Activated naive CD4-positive, alpha-beta T cell treated with anti-CD3 and anti-CD28 coated beads, Interleukin-2, amount 10 ng/mL, durations not matched to agents 7 days and 5 days (primary cell): ENCODE measurements around the gene MYOM1.
"Not testable (repeated sequence)": the region's sequence is repeated elsewhere in the genome, so short reads cannot be mapped to it uniquely, and the experiment has no call there.

Experiments
- CTCF ChIA-PET: fragments of 350-600 bp; sonication (Branson Sonifier 250); formaldehyde crosslinking; loops from one replicate; lab custom pipeline; 2021; ENCODE audit warnings: antibody characterized with exemption; lab: Charles Lee
- DNase-seq: peaks from one replicate; pipeline ENCODE4 v3.0.0-alpha.2; 2020
- H3K27ac Mint-ChIP-seq: one replicate; pipeline ENCODE4 v1.8.0; 2021; ENCODE audit warnings: mild to moderate bottlenecking, moderate library complexity, mixed read lengths
- H3K27me3 Mint-ChIP-seq: one replicate; pipeline ENCODE4 v1.8.0; 2021; ENCODE audit warnings: mild to moderate bottlenecking, mixed read lengths
- H3K36me3 Mint-ChIP-seq: one replicate; pipeline ENCODE4 v1.8.0; 2021; ENCODE audit warnings: mixed read lengths
- H3K4me1 Mint-ChIP-seq: one replicate; pipeline ENCODE4 v1.8.0; 2021; ENCODE audit warnings: mixed read lengths
- H3K4me3 Mint-ChIP-seq: one replicate; pipeline ENCODE4 v1.8.0; 2021; ENCODE audit warnings: mild to moderate bottlenecking, moderate library complexity, mixed read lengths
- H3K9me3 Mint-ChIP-seq: one replicate; pipeline ENCODE4 v1.8.0; 2021; ENCODE audit warnings: mixed read lengths

Gene MYOM1

DNA sequence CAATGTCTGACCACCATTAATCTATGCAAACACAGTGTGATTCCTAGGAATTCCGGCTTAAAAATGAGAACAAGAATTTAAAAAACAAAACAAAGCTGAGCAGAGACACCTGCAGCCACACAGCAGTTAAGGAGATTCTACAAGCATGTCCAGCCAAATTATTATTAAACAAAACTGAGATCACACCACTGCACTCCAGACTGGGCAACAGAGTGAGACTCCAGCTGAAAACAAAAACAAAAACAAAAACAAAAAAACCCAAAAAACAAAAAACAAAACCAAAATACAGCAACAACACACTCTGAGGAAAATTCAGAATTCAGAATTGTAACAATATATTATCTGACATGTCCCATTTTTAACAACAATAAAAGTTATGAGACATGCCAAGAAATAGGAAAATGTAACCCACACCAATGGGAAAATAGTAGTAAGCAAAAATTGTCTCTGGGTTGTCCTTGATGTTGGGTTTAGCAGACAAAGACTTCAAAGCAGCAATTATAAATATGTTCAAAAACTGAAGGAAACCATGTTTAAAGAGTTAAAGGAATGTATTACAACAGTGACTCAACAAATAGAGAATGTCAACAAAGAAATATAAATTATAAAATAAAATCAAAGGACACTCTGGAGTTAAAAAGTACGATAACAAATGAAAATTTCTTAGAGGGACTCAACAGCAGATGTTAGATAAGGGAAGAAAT lies 19.7 kb downstream of the MYOM1 start:
- CTCF ChIA-PET: no interaction called here
- Mint-ChIP-seq H3K4me3 (no peak overlapping the region), H3K4me1 (no peaks in the 10 kb centered on the region), H3K9me3 (no peaks in the 10 kb centered on the region), H3K27ac (no peak overlapping the region), H3K36me3 (peaks cover 2% of the 10 kb centered on the region), H3K27me3 (peaks cover 9% of the 10 kb centered on the region)
- DNase-seq: no peak

DNA sequence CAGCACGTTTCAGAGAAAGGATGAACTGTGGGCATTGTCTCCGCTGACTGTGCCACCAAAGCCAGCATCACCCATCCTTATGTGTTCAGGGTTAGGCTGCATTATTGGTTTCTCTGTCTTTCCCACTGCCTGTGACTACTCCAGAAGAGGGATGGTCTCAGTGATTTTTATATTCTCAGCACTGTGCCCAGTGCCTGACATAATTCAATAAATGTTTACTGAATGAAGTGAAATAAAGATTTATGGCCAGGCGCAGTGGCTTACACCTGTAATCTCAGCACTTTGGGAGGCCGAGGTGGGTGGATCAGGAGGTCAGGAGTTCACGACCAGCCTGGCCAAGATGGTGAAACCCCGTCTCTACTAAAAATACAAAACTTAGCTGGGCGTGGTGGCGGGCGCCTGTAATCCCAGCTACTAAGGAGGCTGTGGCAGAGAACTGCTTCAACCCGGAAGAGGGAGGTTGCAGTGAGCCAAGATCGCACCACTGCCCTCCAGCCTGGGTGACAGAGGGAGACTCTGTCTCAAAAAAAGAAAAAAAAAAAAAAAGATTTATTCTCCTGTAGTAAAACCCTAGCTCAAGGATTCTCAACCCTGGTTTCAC lies 21.4 kb downstream of the MYOM1 start:
- H3K36me3 Mint-ChIP-seq, CTCF ChIA-PET, H3K27ac Mint-ChIP-seq, H3K27me3 Mint-ChIP-seq, H3K4me1 Mint-ChIP-seq, H3K4me3 Mint-ChIP-seq, H3K9me3 Mint-ChIP-seq, DNase-seq: not testable (repeated sequence)

DNA sequence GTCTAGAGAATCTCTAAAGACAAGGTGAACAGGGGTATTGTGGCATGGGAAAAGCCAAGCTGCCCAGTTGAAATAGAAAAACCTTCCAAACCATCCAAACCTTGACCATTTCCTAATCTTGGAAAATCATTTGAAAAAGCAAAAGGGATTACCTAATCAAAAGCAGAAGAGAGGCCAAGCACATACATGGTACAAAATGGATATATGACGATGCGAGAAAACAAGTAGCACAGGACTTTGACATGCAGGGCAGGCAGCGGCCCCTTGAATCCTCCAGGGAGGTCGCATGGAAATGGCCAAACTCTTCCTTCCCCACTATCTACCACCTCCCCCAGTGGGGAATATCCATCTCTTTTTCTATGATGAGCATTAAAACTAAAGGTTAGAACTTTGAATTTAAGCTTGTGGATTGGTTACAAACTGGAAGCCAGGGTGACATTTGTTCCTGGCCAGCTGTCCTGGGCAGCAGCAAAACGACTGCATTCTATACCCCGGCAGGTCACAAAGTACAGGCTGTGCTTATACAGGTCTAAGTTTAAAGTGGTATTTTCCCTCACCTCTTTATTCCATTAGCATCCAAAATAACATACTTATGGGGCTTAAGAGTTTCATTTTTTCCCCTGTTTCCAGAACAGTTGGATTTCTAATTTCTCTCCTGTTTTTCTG lies 24.7 kb downstream of the MYOM1 start:
- H3K27me3 Mint-ChIP-seq: peaks cover 9% of the 10 kb centered on the region
- H3K4me3 Mint-ChIP-seq: no peak overlapping the region
- no peaks in the 10 kb centered on the region for H3K36me3 Mint-ChIP-seq
- no peak overlapping the region for H3K27ac Mint-ChIP-seq
- CTCF ChIA-PET: interaction anchor here (0.6 to 1.7 kb wide), 2 partner anchors 23 to 66 kb away, joined by 4 to 5 read pairs; no protein-coding TSS in a partner anchor
- H3K4me1 Mint-ChIP-seq: no peaks in the 10 kb centered on the region
- no peak for DNase-seq
- no peaks in the 10 kb centered on the region for H3K9me3 Mint-ChIP-seq

DNA sequence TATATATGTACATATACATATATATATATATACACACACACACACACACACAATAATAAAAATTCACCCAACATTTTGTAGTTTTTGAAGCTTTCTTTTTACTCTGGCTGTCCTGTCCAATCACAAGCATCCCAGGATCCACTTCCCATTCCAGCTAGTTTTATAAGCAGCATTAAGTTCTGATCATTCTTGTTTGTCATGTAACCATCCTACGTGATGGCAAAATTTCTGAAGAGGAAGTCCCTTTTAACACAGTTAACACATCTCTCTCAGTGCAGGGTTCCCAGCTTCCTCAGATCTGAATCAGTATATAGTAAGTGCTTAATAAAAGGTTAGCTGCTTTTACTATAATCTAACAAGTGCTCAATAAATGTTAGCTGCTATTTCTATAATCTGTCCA lies 26.4 kb downstream of the MYOM1 start:
- CTCF ChIA-PET: no interaction called here
- Mint-ChIP-seq H3K4me3 (no peak overlapping the region), H3K9me3 (no peaks in the 10 kb centered on the region), H3K4me1 (no peaks in the 10 kb centered on the region), H3K36me3 (no peaks in the 10 kb centered on the region), H3K27me3 (peaks cover 9% of the 10 kb centered on the region), H3K27ac (no peak overlapping the region)
- no peak for DNase-seq

DNA sequence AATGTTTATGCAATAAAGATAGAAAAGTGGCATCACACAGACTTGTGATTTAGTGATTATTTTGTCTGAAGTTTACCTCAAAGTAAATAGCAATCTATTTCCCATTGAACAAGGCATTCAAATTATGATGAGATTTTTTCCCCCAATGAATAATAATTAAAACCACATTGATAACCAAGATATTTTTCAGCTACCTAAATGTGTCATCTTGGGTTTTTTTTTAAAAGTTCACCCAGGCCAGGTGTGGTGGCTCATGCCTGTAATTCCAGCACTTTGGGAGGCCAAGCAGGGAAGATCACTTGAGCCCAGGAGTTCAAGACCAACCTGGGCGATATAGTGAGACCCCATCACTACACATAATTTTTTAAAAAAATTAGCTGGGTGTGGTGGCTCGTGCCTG lies 27.0 kb downstream of the MYOM1 start:
- Mint-ChIP-seq H3K27ac (no peak overlapping the region), H3K4me3 (no peak overlapping the region), H3K27me3 (peaks cover 9% of the 10 kb centered on the region), H3K9me3 (no peaks in the 10 kb centered on the region), H3K36me3 (no peaks in the 10 kb centered on the region), H3K4me1 (no peaks in the 10 kb centered on the region)
- DNase-seq: no peak
- CTCF ChIA-PET: interaction anchor here (0.6 to 1.3 kb wide), 2 partner anchors 9 to 908 kb away, joined by 3 to 4 read pairs; no protein-coding TSS in a partner anchor

DNA sequence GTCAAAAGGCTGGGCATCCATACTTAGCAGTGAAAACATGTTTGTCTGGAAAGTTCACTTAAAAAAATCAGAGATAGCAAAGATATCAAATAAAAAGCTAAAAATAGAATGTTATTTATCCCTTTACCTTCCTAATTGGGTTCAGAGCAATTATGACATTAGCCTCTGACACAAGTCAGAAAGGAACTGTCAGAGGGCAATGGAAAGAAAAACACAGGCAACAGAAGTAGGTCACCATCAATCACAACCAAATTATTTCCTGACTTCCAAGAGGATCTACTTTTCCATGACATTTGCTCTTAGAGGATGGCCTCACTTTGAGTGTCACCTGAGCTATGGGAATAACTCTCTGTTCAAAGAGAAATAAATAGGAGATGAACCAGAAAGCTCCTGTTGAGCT lies 27.5 kb downstream of the MYOM1 start:
- Mint-ChIP-seq H3K36me3 (no peaks in the 10 kb centered on the region), H3K4me3 (no peak overlapping the region), H3K27me3 (peaks cover 9% of the 10 kb centered on the region), H3K27ac (no peak overlapping the region), H3K9me3 (no peaks in the 10 kb centered on the region), H3K4me1 (no peaks in the 10 kb centered on the region)
- CTCF ChIA-PET: interaction anchor here (0.6 to 1.3 kb wide), 2 partner anchors 9 to 909 kb away, joined by 3 to 4 read pairs; no protein-coding TSS in a partner anchor
- no peak for DNase-seq

DNA sequence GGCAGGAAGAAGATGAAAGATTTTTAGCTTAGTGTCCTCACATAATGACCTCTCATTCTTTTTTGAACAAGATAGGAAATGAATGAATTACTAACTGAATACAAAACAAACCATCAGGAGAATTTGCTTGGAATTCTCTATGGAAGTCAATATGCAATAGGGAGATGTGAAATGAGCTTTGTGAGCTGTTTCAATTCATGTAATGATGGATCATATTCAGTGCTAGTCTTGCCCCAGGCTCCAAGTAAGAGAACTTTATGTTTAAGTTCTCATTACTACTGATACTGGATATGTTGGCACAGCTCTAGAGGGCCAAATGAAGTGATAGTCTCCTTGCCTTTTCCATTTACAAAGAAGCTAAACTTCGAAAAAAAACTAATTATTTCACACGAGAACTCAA lies 29.2 kb downstream of the MYOM1 start:
- no peaks in the 10 kb centered on the region for H3K9me3 Mint-ChIP-seq
- H3K4me3 Mint-ChIP-seq: no peak overlapping the region
- H3K36me3 Mint-ChIP-seq: no peaks in the 10 kb centered on the region
- H3K4me1 Mint-ChIP-seq: no peaks in the 10 kb centered on the region
- DNase-seq: no peak
- CTCF ChIA-PET: interaction anchor here (0.5 kb wide), 1 partner anchor 448 kb away, joined by 3 read pairs; no protein-coding TSS in a partner anchor
- peaks cover 9% of the 10 kb centered on the region for H3K27me3 Mint-ChIP-seq
- no peak overlapping the region for H3K27ac Mint-ChIP-seq

DNA sequence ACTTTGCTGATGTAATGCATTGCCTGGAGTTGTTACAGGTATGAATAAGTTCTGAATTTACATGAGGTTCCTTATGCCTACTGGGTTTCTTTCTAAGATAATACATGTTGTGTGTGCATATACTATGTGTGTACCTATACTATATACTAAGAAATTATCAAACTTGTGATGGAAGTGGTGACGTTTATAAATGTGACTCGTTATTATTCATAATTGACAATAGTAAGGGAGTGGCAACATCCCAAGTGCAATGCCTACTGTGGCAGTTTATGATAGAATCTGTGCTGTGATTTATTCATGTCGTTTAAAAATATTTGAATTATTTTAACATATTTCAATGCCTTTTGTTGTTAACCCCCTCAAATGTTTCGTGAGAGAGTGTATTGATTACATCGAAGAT lies 29.9 kb downstream of the MYOM1 start:
- CTCF ChIA-PET: no interaction called here
- no peak overlapping the region for H3K4me3 Mint-ChIP-seq

DNA sequence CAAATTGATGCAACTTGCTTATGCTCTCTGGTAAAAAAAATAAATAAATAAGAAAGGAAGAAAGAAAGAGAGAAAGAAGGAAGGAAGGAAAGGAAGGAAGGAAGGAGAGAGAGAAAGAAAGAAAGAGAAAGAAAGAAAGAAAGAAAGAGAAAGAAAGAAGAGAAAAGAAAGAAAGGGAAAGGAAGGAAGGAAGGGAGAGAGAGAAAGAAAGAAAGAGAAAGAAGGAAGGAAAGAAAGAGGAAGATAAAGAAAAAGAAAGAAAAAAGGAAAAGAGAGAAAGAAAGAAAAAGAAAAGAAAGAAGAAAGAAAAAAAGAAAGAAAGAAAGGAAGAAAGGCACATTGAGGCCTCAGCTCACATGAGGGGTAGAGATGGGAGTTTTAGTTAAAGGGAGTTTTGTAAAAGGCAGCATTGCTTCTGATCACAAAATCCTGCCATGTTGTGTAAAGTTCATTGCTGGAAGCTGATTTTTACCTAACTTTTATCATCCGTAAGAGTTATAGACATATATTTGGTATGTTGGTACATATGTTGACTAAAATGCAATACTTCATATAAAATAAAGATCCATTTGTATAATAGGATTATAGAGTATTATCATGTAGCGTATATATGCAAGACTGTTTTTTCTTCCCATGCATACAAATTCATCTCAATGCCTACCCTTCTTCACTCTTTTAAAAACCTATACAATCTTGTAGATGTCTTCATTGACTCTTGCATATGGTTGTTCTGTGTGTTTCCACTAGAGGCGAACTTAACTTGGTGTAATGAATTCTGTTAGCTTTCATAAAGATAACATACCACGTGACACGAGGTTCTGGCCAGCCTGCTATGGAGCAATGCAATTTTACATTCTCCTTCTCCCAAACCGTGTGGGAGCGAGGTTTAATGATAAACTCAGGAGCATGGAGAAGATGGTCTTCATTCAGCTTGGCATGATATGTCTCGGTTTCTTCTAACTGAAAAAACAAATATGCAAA lies 32.8 kb downstream of the MYOM1 start:
- H3K4me1 Mint-ChIP-seq: no peaks in the 10 kb centered on the region
- no peak for DNase-seq
- H3K27me3 Mint-ChIP-seq: peaks cover 4% of the 10 kb centered on the region
- no peaks in the 10 kb centered on the region for H3K36me3 Mint-ChIP-seq
- H3K9me3 Mint-ChIP-seq: no peaks in the 10 kb centered on the region
- CTCF ChIA-PET: interaction anchor here (1.3 kb wide), 1 partner anchor 59 kb away, joined by 5 read pairs; no protein-coding TSS in a partner anchor
- H3K4me3 Mint-ChIP-seq: no peak overlapping the region
- H3K27ac Mint-ChIP-seq: no peak overlapping the region

More for the DNA sequence above, 29.9 kb downstream of the MYOM1 start:
- no peaks in the 10 kb centered on the region for H3K9me3 Mint-ChIP-seq
- no peak overlapping the region for H3K27ac Mint-ChIP-seq
- H3K36me3 Mint-ChIP-seq: no peaks in the 10 kb centered on the region
- H3K4me1 Mint-ChIP-seq: no peaks in the 10 kb centered on the region
- peaks cover 4% of the 10 kb centered on the region for H3K27me3 Mint-ChIP-seq
- DNase-seq: no peak

DNA sequence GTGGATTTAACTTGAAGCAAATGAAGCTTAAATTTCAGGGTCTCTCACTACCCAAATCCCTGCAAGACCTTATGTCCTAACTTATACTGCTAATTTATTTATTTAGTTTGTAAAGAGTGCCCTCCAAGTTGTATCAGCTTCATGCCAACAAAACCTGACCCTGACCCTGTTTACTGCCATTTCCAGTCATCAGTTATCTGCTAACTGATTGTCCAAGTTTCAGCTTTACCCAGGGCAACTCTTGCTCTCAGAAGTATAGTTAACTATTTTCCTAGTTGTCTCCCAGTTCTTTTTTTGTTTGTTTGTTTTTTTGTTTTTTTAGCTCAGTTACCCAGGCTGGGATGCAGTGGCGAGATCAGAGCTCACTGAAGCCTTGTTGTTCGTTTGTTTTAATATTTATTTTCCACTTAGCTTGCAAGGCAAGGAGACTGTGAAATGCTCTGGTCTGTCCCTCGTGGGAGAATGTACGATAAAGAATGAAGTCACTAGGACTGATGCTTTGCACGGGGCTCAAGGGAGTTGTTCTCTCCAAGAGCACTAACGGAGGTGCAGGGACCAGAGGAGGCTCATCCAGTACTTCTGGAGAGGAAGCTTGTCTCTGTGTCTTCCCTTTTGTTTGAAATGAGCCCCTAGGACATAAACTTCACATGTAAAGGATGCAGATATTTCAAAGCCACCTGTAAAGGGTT lies 35.3 kb downstream of the MYOM1 start:
- Mint-ChIP-seq H3K4me1 (no peaks in the 10 kb centered on the region), H3K4me3 (no peak overlapping the region), H3K27me3 (peaks cover 4% of the 10 kb centered on the region), H3K27ac (no peak overlapping the region), H3K36me3 (no peaks in the 10 kb centered on the region), H3K9me3 (no peaks in the 10 kb centered on the region)
- DNase-seq: no peak
- CTCF ChIA-PET: no interaction called here

DNA sequence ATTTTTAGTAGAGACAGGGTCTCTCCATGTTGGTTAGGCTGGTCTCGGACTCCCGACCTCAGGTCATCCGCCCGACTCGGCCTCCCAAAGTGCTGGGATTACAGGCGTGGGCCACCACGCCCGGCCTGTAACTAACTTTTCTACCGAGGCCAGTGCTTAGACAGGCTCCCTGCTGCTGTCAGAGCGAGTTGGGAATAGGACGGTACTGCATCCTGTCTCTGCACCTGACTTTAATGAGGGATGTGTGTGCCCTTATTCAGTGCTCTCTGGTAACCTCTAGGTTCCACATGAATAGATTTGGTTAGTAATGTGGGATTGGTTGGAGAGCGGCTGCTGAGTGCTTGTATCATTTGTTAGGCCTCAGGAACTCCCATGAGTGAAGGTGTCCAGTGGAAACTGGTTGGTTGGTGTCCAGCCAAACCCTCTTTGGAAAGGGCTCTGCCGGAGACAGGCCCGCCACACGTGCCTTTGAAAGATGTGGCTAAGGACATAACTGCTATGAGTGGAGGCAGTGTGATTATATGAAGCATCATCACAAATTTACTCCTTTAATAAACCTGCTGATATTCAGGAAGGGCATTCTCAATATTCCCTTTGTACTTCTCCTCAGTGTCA lies 36.6 kb downstream of the MYOM1 start:
- no peaks in the 10 kb centered on the region for H3K9me3 Mint-ChIP-seq
- no peak overlapping the region for H3K27ac Mint-ChIP-seq
- H3K36me3 Mint-ChIP-seq: no peaks in the 10 kb centered on the region
- CTCF ChIA-PET: no interaction called here
- no peaks in the 10 kb centered on the region for H3K4me1 Mint-ChIP-seq
- H3K4me3 Mint-ChIP-seq: no peak overlapping the region
- peaks cover 4% of the 10 kb centered on the region for H3K27me3 Mint-ChIP-seq
- DNase-seq: no peak

DNA sequence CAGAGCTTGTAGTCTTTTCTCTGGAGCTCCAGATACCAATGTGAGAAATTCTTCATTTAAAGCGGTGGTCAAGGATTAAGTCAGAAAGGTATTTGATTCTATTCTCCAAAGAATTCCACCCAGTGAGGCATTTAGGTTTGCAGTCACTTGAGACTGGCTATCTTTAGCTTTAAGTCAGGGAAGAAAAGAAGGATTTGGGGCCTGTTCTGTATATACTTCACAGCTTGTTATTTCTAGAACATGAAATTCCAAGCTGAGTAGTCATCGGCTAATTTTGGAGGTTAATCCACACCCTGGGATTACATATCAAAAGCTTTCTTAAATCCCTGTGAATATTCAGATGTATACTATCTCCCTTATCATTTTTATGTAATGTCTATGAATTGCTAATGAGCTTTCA lies 39.4 kb downstream of the MYOM1 start:
- Mint-ChIP-seq H3K27me3 (no peaks in the 10 kb centered on the region), H3K9me3 (no peaks in the 10 kb centered on the region), H3K27ac (no peak overlapping the region), H3K36me3 (no peaks in the 10 kb centered on the region), H3K4me3 (no peak overlapping the region), H3K4me1 (no peaks in the 10 kb centered on the region)
- DNase-seq: no peak
- CTCF ChIA-PET: interaction anchor here (0.9 to 1.4 kb wide), 3 partner anchors 20 to 66 kb away, joined by 3 to 5 read pairs (median 4); no protein-coding TSS in a partner anchor
